NCI-H1105 treated with DMSO at 0.1 percent for 48 hours (cell line): ENCODE measurements around the gene RTN1.

Source experiments
- DNase-seq: peaks from one replicate; lab custom pipeline; 2025; lab: John Stamatoyannopoulos, UW

The RTN1 gene

DNA sequence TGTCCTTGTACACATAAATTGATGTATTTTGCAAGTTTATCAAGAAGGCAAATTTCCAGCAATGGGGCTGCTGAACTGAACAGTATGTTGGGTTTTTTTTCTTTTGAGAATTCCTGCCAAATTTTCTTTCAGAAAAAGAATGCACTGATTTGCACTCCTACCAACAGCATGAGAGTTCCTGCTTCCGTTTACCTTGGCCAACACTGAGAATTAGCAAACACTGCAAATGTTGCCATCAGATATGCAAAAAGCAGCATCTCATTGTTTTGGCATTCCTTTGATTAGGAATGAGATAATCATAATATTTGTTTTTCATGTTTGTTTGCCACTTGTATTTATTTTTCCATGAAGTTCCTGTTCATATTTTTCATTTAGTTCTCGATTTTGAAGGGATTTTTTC lies 82.4 kb downstream of the RTN1 start:
- no peak for DNase-seq

DNA sequence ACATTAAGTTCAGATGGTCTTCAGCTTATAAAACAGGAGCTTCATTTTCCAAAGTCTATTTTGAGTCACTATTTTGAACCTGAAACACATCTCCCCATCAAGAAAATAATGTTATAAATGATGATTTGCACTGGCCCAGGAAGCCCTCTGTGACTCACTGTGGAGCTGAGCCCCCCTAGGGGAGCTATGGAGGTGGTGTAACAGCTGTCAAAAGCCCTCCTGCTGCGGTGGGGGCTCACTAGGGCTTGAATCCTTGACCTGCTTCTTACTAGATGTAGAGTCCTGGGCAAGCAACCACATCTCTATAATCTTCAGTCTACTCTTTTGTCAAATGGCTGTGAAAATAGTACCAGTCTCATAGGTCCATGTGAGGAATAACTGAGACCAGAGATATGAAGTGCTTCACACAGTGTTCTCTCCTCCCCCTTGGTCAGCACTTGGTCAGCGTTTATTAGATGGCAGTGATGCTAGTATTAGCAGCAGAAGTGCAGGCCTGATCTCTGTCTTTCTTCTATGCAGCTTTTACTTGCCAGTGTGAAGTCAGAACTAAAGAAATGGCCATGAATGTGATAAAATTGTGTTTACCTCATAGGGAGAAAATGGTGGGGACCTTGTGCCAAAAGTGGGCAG lies 83.4 kb downstream of the RTN1 start:
- no peak for DNase-seq

DNA sequence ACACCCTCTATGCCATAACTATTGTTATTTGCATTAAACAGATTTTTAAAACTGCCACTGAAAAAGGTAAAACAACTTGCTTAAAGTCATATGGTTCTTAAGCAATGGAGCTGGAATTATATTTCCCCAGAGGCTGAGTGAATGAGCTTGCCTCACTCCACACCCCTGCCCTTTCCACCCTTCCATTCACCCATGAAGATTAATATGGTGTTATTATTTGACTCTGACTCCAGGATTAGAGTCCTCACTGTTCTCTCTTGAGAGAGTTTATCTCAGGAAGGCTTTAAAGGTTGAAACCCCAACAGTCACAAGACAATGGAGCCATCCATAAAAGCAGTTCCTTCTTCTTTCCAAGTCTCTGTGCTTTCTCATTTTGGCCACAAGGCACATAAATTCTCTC lies 84.9 kb downstream of the RTN1 start:
- DNase-seq: no peak

DNA sequence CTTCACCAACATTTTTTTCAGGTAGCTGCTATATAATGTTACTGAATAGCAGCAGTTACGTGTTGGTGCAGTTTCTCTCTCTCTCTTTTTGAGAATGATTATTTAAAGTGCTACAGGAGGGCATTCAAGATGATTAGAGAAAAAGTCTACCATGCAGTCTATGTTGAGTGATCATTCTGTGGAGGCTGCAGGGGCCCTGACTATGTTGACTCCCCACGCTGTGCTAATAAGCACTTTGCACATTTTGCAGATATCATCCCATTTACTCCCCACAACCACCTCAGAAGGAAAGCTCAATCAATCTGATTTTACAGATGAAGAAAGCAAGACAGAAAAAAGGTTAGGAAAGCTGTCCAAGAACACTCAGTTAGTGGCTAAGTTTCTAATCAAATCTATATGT lies 87.8 kb downstream of the RTN1 start:
- DNase-seq: no peak

DNA sequence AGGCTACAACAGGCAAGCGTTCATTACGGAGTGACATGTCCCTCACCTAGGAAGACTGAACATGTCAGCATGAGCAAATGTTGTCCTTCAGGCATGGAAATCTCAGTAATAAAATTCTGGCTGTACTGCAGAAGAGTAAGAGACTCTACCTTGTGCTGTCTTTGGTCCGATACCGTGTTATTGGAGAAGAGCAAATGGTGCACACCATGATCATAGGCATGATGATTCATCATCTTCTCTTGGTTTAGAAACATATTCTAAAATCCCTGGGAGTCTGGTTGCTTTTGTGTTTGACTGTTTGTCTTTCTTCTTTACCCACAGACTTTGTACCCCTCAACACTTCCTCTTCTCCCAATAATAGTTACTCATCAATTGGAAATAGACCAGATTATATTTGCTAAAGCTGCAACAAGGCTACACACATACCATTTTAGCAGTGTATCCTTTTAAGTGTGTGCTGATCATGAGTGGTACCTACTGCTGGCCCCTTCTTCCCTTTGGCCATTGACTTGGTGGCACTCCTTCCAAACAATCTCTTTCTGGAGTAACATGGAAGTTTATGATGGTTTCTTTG lies 93.5 kb downstream of the RTN1 start:
- DNase-seq: no peak

DNA sequence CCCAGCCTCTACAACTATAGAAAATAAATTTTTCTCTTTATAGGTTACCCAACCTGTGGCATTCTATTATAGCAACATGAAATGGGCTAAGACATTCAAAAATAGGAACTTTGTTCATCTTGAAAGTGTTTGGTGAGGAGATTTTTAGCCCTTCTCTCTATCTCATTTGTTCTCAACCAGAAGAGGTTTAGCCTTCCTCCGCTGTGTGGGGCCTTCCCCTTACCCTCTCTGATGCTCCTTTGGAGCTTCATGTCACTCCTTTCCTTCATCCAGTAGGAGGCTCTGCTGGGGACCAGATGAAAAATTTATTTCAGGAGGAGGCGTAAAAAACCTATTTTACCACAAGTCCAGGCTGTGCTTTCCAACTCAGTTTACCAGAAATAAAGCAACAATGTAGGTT lies 94.1 kb downstream of the RTN1 start:
- no peak for DNase-seq

DNA sequence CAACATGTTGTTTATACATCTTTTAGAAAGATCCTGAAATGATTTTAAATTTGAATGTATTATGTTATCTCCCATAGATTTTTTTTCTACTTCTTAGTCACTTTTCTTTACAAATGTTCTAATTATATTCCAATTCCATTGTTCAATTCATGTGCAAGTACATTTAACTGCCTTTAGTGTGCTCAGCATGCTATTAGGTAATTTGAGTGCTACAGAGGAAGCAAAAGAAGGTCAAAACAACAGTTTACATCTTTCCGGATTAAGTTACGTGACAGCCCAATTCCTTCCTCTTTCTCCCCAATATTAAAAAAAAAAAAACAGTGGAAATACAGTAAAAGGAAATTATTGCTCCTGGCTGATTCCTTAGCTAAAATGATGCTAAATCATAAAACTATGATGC lies 98.3 kb downstream of the RTN1 start:
- DNase-seq: peak; percentile 53

DNA sequence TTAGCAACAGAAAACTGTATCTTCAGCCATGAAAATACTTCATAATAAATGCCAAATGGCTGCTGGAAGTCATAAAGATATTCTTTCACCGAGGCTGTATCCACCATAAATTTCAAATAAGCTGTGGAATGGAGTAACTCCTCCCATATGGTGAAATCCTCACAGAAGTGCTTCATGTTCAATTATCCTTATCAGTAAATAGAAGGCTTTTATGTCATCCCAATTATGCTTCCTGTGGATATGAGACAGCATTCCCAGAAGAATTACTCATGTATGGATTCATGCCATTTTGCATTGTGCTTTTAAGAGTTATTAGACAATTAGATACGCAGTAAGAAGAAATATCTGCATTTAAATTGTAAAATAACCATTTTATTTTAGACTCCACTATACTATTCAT lies 99.0 kb downstream of the RTN1 start:
- peak; percentile 94 for DNase-seq

DNA sequence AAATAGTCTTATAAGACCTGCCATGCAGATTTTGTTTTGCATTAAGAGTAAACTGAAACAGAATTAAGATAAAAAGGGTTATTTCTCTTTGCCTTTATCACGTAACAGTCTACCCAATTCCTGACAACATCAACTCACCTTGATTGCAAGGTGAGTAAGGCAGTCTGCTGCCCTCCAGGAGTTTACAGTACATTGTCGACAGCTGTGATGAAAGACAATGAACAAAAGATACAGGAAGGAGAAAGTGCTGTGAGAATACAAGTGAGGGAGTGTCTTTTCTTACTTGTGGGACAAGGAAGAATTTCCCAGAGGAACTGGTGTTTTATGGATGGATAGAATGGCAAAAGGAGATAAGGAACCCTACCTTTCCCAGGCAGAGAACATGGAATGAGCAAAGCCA lies 101.0 kb downstream of the RTN1 start:
- no peak for DNase-seq

DNA sequence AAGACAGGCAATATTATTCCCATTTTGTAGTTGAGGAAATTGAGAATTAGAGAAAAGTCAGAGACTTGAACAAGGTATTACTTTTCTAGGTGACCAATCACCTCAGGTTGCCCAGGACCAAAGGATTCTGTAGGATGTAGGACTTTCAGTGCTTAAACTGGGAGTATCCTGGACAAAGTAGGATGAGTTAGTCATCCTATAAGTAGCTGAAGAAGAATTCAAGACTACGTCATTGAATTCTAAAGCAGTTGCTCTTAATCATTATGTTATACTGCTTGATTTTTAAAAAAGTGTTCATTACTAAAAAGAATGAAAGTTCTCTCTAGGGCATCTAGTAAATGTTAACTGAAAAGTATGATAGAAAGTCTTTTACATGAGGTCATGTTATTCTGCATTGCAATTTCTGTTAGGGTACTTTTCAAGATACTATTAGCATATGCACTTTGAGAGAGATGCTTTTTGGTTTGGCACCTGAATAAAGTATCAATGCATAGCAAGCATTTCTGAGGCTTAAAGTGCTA lies 101.7 kb downstream of the RTN1 start:
- DNase-seq: no peak

DNA sequence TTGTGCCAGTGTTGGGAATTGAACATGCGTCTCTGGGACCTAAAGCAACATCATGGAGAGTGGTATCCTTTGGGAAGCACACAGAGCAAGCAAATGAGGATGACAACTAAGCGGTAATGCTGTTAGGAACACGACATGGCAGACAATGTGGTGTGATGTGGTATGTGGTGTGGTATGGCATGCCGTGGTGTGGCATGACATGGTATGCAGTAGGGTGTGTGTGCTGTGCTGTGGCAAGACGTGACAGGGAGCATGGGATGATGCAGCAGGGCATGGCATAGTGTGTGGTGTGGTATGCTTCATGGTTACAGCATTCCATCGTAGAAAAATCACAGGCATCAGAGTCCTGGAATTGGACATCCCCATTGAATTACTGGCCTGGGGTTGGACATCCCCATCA lies 108.7 kb downstream of the RTN1 start:
- DNase-seq: no peak

DNA sequence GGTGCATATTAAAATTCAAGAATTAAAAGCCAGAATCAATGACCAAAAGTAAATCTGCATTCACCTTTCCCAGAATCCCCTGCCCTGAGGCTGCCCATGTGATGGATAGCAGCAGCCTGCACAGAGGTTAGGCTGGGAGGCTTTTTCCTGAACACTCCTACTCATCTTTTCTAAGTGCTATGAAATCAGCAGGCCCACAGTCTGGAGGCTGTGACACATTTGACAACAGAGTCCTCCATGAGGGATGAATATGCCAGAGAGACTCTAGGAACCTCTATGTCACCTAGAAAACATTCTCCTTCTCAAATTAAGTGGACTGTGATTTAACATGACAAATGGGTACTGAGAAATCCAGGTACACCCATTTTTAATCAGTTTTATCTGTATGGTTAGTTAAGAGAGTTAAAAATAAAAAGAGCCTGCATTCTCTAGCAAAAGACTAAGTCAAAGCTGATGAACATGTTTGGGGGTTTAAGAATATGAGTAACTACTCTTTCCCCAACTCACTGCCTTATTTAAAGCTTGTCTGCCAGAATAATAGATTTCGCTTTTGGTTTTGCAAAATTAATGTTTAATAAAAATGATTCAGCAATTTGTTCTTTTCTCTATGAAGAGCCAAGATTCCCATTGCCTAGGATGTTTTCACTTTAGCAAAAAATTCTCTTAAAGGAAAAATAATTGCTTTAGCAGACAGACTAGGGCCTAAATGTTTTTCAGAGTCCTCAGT lies 115.0 kb downstream of the RTN1 start:
- no peak for DNase-seq

DNA sequence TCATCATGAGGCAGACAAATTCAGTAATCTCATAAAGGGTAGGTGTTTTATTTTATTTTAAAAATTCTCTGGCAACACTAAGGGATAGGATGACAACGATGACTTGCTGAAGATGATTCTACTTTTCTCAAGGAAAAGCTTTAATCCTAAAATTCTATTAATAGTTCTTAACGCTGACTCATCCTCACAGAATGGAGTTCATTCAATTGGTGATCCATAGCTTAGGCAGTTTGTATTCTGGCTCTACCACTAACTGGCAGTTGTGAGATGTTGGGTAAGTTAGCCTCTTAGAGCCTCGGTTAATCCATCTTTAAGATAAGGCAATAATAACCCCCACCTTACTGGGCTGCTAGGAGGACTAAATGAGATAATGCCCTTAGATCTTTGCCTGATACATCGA lies 116.3 kb downstream of the RTN1 start:
- no peak for DNase-seq

DNA sequence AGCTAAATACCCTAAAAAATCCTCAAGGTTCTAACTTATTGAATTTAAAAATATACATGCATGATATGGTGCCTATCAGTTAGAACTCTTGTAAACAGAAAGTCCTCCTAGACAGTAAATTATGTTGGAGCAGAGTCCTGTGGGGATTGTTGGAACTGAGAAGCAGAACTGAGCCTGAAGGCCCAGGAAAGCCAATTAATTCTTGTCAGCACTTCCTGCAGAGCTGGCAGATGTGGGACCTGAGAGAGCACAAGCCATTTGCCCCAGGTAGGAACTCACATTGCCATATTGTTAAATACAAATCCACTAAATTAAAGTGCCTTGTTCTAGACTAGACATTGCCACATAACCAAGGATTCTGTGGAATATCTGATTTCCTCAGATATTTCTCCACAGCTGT lies 117.1 kb downstream of the RTN1 start:
- DNase-seq: no peak

DNA sequence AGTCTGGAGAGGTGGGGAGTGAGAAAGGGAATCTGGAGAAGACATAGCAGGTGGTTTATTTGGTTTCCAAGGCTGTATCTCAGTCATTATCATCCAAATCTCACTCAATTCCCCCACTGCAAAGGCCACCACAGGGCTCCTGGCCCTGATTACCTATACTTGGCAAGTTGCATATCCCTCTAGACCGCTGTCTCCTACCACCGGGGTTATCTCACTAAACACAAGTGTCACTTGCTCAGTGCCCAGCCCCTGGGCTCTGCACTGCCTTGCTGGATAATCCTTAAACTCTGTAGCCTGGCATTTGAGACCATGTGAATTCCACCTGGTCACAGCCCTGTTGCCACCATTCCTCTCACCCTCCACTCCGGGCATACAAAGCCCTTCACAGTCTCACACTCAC lies 119.0 kb downstream of the RTN1 start:
- DNase-seq: no peak

DNA sequence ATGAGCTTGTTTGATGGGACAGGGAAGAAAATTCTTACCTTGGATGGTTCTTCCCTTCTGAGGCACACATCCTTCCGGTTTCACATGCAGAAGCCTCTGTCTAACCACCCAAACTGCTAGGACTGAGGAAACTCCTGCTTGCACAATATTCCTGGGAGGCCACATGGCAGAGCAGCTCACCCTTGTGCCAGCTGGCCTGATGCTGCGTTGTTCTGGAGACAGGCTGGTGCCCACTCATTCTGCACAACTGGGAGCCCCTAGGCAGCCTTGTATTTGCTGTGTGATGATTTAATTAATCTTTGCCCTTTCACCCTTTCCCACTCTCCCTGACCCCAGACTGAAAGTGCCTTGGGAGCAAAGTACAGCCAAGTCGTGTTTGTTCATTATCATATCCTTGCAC lies 130.8 kb downstream of the RTN1 start:
- DNase-seq: no peak

DNA sequence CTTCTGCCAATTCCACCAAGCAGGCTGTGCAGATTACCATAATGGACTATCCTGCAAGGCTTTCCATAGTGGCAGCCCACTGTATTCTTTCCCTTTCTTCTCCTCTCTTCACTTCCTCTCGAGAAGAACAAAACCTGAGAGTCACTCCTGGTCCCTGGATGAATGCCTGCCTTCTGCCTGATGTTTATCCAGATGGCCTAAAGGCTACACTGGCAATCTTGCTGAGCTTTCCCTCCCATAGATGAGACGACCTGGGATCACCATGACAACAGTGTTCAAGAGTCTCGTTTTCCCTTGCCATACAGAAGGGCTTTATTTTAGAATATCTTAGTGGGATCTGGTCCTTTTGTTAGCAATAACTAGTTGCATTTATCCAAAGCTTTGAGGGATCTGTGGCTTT lies 142.3 kb downstream of the RTN1 start:
- DNase-seq: peak; percentile 90

DNA sequence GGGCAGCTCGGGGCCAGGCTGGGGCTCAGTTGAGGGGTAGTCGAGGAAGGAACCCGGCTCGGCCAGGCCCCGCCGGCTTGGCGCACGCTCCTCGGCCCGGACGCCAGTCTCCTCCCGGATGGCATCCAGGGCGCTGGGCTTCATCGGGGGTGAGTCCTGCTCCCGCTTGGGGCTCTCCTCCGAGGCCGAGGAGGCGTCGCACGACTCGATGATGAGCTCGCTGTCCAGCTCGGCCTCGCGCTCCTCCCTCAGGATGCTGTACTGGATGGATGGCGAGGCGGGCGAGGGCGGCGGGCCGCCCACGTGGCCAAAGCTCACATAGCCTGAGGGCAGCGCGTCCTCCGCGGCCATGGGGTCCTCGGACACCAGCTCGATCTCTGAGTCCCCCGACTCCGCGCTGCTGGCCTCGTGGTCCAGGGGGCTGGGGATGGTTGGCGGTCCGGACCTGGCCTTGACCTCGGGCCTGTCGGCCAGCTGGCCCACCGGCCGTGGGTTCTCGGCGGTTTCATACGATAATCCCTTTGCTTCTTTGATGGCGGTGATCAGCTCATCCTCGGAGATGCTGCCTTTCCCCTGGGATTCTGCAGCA lies 143.4 kb downstream of the RTN1 start:
- no peak for DNase-seq

DNA sequence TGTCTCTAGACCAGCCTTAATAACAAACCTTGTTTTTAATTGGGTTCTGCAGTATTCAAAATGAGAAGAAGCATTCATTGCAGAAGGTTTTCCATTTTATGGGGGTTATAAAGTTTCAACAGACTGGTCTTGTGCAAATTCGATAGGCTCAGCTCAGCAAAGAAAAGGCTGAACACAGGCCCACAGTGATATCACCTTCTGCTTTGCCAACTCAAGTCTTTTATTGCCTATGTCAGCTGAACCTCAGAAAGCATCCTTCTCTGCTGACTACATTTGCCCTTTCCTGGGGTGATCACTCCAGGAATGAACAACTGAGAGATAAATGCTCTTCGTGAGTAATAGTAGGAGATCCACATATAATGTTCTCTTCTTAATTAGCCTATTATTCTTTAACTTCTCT lies 159.5 kb downstream of the RTN1 start:
- no peak for DNase-seq

DNA sequence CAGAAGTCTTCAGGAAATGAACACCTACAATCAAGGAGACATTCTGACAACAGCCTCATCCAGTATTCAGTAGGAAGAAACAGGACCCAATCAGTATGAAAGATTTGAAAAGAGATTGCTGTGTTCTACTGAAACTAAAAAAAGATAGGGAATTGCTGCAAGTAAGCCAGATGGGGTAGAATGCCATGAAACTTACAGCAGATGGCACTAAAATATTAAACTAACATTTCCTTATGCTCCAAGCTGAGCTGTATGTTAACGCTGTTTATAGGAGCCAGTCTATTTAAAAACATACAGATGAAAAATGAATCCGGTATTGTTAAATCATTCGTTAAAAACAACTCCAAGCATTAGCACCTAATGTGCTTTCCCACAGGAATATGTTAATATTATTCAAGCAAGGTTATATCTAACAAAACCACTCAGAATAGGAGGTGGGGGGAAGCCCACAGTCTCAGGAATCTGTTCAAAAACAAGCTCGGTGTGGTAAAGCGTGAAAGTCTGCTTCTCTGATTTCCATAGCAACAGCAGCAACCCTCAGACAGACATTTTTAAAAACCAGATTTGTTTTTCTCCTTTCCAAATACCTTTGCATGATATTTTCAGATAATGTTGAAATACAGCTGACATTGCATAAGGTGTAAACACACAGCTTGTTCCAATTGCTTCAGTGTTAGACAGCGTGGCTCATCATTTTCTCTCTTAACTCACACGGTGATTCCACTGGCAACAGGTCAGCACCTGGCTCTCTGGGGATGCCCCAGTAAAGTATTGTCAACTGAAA lies 162.6 kb downstream of the RTN1 start:
- DNase-seq: no peak

DNA sequence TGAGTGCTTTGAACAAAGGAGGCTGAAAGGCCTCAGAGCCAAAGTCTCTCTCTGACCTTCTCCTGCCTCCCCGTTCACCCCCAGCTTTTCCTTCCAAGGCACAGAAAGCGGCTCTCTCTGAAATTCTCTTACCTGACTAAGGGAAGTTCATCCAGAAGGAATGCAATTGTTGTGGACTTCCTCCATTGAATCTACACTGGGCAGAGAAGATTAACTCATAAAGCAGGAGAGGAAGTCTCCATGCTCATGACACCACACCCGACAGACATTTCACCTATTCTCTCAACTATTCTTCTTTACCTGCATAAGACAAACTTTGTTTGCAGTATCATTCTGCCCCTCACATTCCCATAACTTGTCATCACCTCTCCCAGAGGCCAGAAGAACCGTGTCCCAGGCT lies 164.7 kb downstream of the RTN1 start:
- DNase-seq: no peak

DNA sequence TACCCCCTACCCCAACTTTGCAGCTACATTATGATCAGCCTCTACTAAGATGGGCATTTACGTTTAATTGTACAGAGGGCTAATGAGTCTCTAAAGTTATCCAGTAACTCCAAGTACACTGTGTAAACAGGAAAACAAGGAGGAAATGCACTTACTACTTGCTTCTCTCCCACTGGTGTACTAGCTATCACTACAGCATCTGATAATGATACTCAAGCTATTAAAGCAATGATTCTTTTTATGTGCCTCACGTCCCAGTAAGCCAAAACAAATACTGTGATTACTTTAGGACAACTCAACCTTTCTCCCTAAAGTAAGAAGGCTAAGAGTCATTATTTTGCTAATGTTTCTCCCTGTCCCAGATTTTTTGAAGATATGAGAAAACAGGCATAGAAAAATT lies 165.3 kb downstream of the RTN1 start:
- DNase-seq: no peak
